Measurements from ENCODE around the gene COPG1.

Gene COPG1

GRCh38 chr3:129233538-129233937 lies 15.9 kb upstream of the COPG1 start:
- TF ChIP-seq CTCF (conservative IDR thresholded peaks at IDR 0.05) (no peak), ZFX (IDR thresholded peaks at IDR 0.05) (no peak)
- H3K27ac ChIP-seq: no peak overlapping the region

- TF ChIP-seq CTCF (conservative IDR thresholded peaks at IDR 0.05): no peak
- no peak for TF ChIP-seq ZFX (IDR thresholded peaks at IDR 0.05)
- no peak overlapping the region for H3K27ac ChIP-seq
Measured at GRCh38 chr3:129234441-129234840, 15.0 kb upstream of the COPG1 start.

GRCh38 chr3:129235344-129235917 lies 14.0 kb upstream of the COPG1 start:
- TF ChIP-seq CTCF (conservative IDR thresholded peaks at IDR 0.05): no peak
- no peak for TF ChIP-seq ZFX (IDR thresholded peaks at IDR 0.05)
- H3K27ac ChIP-seq: no peak overlapping the region

GRCh38 chr3:129238945-129239705 lies 10.3 kb upstream of the COPG1 start:
- TF ChIP-seq CTCF (conservative IDR thresholded peaks at IDR 0.05): no peak
- no peak for TF ChIP-seq ZFX (IDR thresholded peaks at IDR 0.05)
- H3K27ac ChIP-seq: no peak overlapping the region

- TF ChIP-seq CTCF (conservative IDR thresholded peaks at IDR 0.05) (no peak), ZFX (IDR thresholded peaks at IDR 0.05) (no peak)
- no peak overlapping the region for H3K27ac ChIP-seq
Measured at GRCh38 chr3:129239991-129240390, 9.4 kb upstream of the COPG1 start.

GRCh38 chr3:129240436-129240835 lies 9.0 kb upstream of the COPG1 start:
- H3K27ac ChIP-seq: no peak overlapping the region
- no peak for TF ChIP-seq ZFX (IDR thresholded peaks at IDR 0.05)
- no peak for TF ChIP-seq CTCF (conservative IDR thresholded peaks at IDR 0.05)

GRCh38 chr3:129245141-129245540 lies 4.3 kb upstream of the COPG1 start:
- TF ChIP-seq ZFX (IDR thresholded peaks at IDR 0.05) (no peak), CTCF (conservative IDR thresholded peaks at IDR 0.05) (no peak)
- peak overlapping the region; percentile 38 for H3K27ac ChIP-seq
